BJ (cell line): Measurements from ENCODE around the gene SLC24A2. TPM values are rescaled to one million over a fixed set of nuclear protein-coding genes. Genes with fewer than 3 reads are reported as not detected.

Source experiments
- CTCF ChIA-PET: fragments of 350-600 bp; formaldehyde crosslinking; extraction: SDS; loops from one replicate; lab custom pipeline; 2021; ENCODE audit warnings: antibody characterized with exemption, inconsistent platforms; lab: Yijun Ruan, JAX
- POLR2A ChIA-PET: fragments of 300-600 bp; sonication (Branson Sonifier 250); formaldehyde crosslinking; extraction: SDS; loops from one replicate; lab custom pipeline; 2021; ENCODE audit warnings: antibody characterized with exemption; lab: Charles Lee
- DNase-seq: peaks from one replicate; pipeline ENCODE4 v3.0.0-alpha.2; 2011; ENCODE audit warnings: low read depth
- H3K27me3 ChIP-seq: 2 replicates; pipeline ENCODE4 v1.6.0; 2011; ENCODE audit warnings: low read length; ENCODE audit not compliant: control insufficient read depth, insufficient read depth
- H3K36me3 ChIP-seq: 2 replicates; pipeline ENCODE4 v1.5.1; 2011; ENCODE audit warnings: low read length; ENCODE audit not compliant: control insufficient read depth, insufficient read depth
- H3K4me3 ChIP-seq: 2 replicates; pipeline ENCODE4 v1.5.1; 2011; ENCODE audit warnings: low read depth, mild to moderate bottlenecking, control low read depth, low read length
- CTCF ChIP-seq: IDR thresholded peaks from 2 replicates; pipeline ENCODE4 v1.5.1; 2011; ENCODE audit warnings: low read depth, mild to moderate bottlenecking, control low read depth, inconsistent platforms, low read length, moderate library complexity; ENCODE audit not compliant: insufficient read depth
- polyA plus RNA-seq: library from polyadenylated mRNA; depleted of rRNA; stranded (reverse); fragments of >200 nt; gene quantifications from 2 replicates; pipeline ENCODE4 v1.2.3, GENCODE V29; 2011

SLC24A2 gene
- polyA plus RNA-seq, 1 experiment: not detected

DNA sequence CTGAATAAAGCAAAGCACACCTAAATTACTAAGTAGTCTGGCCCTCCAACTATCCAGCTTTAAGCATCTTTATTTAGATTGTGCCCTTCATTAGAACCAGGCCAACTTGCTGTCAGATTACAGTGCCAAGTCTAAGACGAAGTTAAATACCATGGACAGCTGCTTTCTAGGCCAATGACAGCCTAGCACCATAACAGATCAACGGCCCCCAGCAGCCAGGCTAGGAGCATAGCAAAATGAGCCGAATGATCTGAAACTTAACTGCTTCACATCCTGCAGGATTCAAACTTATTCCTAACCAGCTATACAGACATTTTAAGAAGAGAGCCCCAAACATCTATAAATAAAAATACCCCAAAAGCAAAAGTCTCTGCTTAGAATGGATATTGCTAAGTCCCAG, 6.8 kb downstream of the SLC24A2 start:
- H3K27me3 ChIP-seq: no peaks in the 10 kb centered on the region; the same call in 1 of the 2 replicates
- no peak for TF ChIP-seq CTCF
- H3K4me3 ChIP-seq: no peak overlapping the region
- CTCF ChIA-PET: no interaction called here
- DNase-seq: no peak
- H3K36me3 ChIP-seq: no peaks in the 10 kb centered on the region
- POLR2A ChIA-PET: no interaction called here

GRCh38 chr9:19781240-19781639, 7.6 kb downstream of the SLC24A2 start:
- ChIA-PET POLR2A (no interaction called here), CTCF (no interaction called here)
- no peak for TF ChIP-seq CTCF
- no peak for DNase-seq
- Histone ChIP-seq H3K4me3 (no peak overlapping the region), H3K27me3 (no peaks in the 10 kb centered on the region), H3K36me3 (no peaks in the 10 kb centered on the region)

- DNase-seq: no peak
- POLR2A ChIA-PET: no interaction called here
- Histone ChIP-seq H3K36me3 (no peaks in the 10 kb centered on the region), H3K27me3 (no peaks in the 10 kb centered on the region), H3K4me3 (no peak overlapping the region)
- no peak for TF ChIP-seq CTCF
- CTCF ChIA-PET: no interaction called here
Observed at GRCh38 chr9:19771446-19771845, 17.4 kb downstream of the SLC24A2 start.

GRCh38 chr9:19770973-19771372, 17.9 kb downstream of the SLC24A2 start:
- Histone ChIP-seq H3K27me3 (no peaks in the 10 kb centered on the region), H3K36me3 (no peaks in the 10 kb centered on the region), H3K4me3 (no peak overlapping the region)
- TF ChIP-seq CTCF: no peak
- CTCF ChIA-PET: no interaction called here
- no peak for DNase-seq
- POLR2A ChIA-PET: no interaction called here

DNA sequence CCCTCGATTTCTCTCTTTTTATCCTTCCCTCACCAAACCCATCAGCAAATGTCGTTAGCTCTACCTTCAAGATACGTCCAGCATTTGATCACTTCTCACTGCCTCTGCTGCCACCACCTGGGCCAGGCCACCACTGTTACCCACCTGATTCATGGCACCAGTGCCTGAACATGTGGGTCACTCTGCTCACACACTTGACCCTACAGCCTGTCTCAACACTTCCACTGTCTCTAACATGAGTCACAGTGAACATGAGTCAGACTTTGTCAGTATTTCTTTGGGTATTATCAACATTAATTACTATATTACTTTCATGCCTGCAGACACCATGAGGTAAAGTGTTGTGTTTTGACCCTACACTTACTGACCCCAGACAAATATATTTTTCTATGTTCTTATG, 19.6 kb downstream of the SLC24A2 start:
- no peaks in the 10 kb centered on the region for H3K27me3 ChIP-seq
- no peak overlapping the region for H3K4me3 ChIP-seq
- POLR2A ChIA-PET: no interaction called here
- CTCF ChIA-PET: no interaction called here
- TF ChIP-seq CTCF: no peak
- no peak for DNase-seq
- H3K36me3 ChIP-seq: no peaks in the 10 kb centered on the region
